ENCODE data around the gene AIM2. TPM values are rescaled to one million over a fixed set of nuclear protein-coding genes. Genes with fewer than 3 reads are reported as not detected.

AIM2 gene
- polyA plus RNA-seq, 1 of the 3 experiments (the other 2 are of a cell fraction), result 1.1 TPM

DNA sequence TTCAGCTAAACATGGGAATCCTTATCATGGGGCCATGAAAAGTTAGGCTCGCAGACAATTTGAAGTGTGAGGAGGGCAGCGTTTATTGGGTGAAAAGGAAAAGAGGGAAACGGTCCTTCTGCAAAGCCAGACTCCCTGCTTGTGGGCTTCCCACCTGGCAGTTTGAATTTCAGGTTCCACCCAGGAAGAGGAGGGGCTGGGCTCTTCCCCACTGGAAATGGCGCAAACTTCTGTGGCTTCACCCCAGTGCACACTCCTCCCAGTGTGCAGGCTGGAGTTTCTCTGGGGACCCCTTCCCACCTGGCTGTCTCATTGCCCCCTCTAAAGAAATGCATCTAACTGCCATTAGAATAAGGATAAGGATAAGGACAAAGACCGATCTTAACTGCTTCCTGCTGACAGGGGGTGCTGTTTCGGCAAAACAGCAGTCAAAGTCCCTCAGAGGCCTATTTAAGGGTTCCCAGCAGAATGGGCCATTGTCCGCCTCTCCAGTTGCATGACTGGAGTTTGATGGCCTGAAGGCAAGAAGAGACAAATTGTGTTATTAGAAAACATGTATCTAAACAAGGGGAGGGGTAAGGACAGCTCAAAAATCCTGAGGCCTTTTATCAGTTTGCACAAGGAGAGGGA lies 20.4 kb downstream of the AIM2 start:
- Histone ChIP-seq H2AFZ (ENCODE audit: low read depth) (no peak overlapping the region), H4K20me1 (ENCODE audit: insufficient read depth) (no peaks in the 10 kb centered on the region), H3K27ac (ENCODE audit: low read depth in 2 of 2, low read length in 1 of 2) (no peak overlapping the region), H3K9me2 (no peaks in the 10 kb centered on the region), H3K9me3 (no peaks in the 10 kb centered on the region), H3K4me1 (ENCODE audit: control insufficient read depth in 1 of 2, insufficient read depth in 2 of 2, low read depth in 1 of 2, low read length in 1 of 2) (peaks cover 0 to 11% of the 10 kb centered on the region in 2 experiments; a peak in 1 of 4 replicates), H3K4me3 (ENCODE audit: low read depth in 2 of 2, low read length in 1 of 2) (no peak overlapping the region), H3K4me2 (no peak overlapping the region), H3K79me2 (ENCODE audit: insufficient read depth) (no peaks in the 10 kb centered on the region), H3K9ac (no peak overlapping the region), H3F3A (replicated peaks; ENCODE audit: insufficient read depth) (peaks cover 5% of the 10 kb centered on the region), H3K36me3 (replicated peaks in 1 of 2; ENCODE audit: control insufficient read depth in 1 of 2, insufficient read depth in 2 of 2, low read length in 1 of 2) (peaks cover 46 to 47% of the 10 kb centered on the region in 2 experiments), H3K27me3 (ENCODE audit: insufficient read depth) (no peaks in the 10 kb centered on the region)
- ChIA-PET CTCF (interaction anchor here (0.9 kb wide), 1 partner anchor 15 kb away, joined by 3 read pairs; no protein-coding TSS in a partner anchor), POLR2A (no interaction called here)
- DNase-seq, result no peak
- 37% methylated on average over 7 of the region's 7 CpGs for WGBS (ENCODE audit: low lambda C conversion rate)
- TF ChIP-seq, protein P1, sequence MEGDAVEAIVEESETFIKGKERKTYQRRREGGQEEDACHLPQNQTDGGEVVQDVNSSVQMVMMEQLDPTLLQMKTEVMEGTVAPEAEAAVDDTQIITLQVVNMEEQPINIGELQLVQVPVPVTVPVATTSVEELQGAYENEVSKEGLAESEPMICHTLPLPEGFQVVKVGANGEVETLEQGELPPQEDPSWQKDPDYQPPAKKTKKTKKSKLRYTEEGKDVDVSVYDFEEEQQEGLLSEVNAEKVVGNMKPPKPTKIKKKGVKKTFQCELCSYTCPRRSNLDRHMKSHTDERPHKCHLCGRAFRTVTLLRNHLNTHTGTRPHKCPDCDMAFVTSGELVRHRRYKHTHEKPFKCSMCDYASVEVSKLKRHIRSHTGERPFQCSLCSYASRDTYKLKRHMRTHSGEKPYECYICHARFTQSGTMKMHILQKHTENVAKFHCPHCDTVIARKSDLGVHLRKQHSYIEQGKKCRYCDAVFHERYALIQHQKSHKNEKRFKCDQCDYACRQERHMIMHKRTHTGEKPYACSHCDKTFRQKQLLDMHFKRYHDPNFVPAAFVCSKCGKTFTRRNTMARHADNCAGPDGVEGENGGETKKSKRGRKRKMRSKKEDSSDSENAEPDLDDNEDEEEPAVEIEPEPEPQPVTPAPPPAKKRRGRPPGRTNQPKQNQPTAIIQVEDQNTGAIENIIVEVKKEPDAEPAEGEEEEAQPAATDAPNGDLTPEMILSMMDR (IDR thresholded peaks at IDR 0.05), result peak; percentile 38; the same call in 1 of the 2 replicates
- no peak for TF ChIP-seq EZH2phosphoT487 (IDR thresholded peaks at IDR 0.05; ENCODE audit: borderline replicate concordance, low read depth)
- TF ChIP-seq, protein P2, sequence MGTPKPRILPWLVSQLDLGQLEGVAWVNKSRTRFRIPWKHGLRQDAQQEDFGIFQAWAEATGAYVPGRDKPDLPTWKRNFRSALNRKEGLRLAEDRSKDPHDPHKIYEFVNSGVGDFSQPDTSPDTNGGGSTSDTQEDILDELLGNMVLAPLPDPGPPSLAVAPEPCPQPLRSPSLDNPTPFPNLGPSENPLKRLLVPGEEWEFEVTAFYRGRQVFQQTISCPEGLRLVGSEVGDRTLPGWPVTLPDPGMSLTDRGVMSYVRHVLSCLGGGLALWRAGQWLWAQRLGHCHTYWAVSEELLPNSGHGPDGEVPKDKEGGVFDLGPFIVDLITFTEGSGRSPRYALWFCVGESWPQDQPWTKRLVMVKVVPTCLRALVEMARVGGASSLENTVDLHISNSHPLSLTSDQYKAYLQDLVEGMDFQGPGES (IDR thresholded peaks at IDR 0.05; ENCODE audit: low read depth, low read length), result no peak

DNA sequence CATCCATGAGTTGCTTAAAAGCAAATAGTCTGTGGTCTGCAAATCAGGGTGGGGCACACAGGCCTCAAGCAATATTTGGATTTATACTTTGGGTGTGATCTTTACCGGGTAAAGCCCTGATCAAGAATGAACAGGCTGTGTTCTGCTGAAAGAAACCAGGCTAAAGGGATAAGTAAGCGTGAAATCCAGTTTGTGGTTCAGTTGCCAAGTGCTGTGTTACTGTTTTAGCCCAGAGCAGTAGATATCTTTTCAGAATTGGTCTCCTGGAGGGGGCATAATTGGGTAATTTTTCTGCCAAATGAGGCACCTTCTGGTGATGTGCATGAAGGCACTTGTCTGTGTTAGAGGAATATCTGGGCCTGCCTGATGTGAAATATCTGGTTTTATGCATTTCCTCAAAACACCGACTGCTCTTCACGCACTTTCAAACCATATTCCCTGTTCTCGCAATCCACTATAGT lies 21.4 kb downstream of the AIM2 start:
- H3K9me2 ChIP-seq, result no peaks in the 10 kb centered on the region
- CTCF ChIA-PET, result interaction anchor here (0.6 to 0.9 kb wide), 2 partner anchors 16 to 328 kb away, joined by 3 to 4 read pairs; no protein-coding TSS in a partner anchor

More for the DNA sequence above, 21.4 kb downstream of the AIM2 start:
- H3K9me3 ChIP-seq, result no peaks in the 10 kb centered on the region
- no peak overlapping the region for H2AFZ ChIP-seq (ENCODE audit: low read depth)
- no peak for DNase-seq
- no peaks in the 10 kb centered on the region for H3K27me3 ChIP-seq (ENCODE audit: insufficient read depth)
- H3K4me1 ChIP-seq (ENCODE audit: control insufficient read depth in 1 of 2, insufficient read depth in 2 of 2, low read depth in 1 of 2, low read length in 1 of 2), result peaks cover 0 to 11% of the 10 kb centered on the region in 2 experiments; a peak in 1 of 4 replicates
- peaks cover 56 to 57% of the 10 kb centered on the region in 2 experiments for H3K36me3 ChIP-seq (replicated peaks in 1 of 2; ENCODE audit: control insufficient read depth in 1 of 2, insufficient read depth in 2 of 2, low read length in 1 of 2)
- peaks cover 5% of the 10 kb centered on the region for H3F3A ChIP-seq (replicated peaks; ENCODE audit: insufficient read depth)
- no peak overlapping the region for H3K9ac ChIP-seq
- H3K79me2 ChIP-seq (ENCODE audit: insufficient read depth), result no peaks in the 10 kb centered on the region
- POLR2A ChIA-PET, result no interaction called here
- no peak for TF ChIP-seq FOXM1 (IDR thresholded peaks at IDR 0.05; ENCODE audit: low read depth)
- TF ChIP-seq FOXJ3 (CRISPR knock-in tag; IDR thresholded peaks at IDR 0.05), result no peak
- TF ChIP-seq FOSL2 (IDR thresholded peaks at IDR 0.05; ENCODE audit: borderline replicate concordance, low read depth), result no peak
- TF ChIP-seq, protein P3, sequence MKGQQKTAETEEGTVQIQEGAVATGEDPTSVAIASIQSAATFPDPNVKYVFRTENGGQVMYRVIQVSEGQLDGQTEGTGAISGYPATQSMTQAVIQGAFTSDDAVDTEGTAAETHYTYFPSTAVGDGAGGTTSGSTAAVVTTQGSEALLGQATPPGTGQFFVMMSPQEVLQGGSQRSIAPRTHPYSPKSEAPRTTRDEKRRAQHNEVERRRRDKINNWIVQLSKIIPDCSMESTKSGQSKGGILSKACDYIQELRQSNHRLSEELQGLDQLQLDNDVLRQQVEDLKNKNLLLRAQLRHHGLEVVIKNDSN (IDR thresholded peaks at IDR 0.05; ENCODE audit: borderline replicate concordance, low read depth), result no peak
- TF ChIP-seq POLR2AphosphoS5 (IDR thresholded peaks at IDR 0.05; ENCODE audit: low read depth, low read length), result no peak
- TF ChIP-seq, protein P4, sequence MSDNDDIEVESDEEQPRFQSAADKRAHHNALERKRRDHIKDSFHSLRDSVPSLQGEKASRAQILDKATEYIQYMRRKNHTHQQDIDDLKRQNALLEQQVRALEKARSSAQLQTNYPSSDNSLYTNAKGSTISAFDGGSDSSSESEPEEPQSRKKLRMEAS (IDR thresholded peaks at IDR 0.05; ENCODE audit: low read depth), result no peak
- no peak for TF ChIP-seq RFX5 (IDR thresholded peaks at IDR 0.05; ENCODE audit: low read length)
- no peak for TF ChIP-seq JUND (IDR thresholded peaks at IDR 0.05)
- TF ChIP-seq, protein P5, sequence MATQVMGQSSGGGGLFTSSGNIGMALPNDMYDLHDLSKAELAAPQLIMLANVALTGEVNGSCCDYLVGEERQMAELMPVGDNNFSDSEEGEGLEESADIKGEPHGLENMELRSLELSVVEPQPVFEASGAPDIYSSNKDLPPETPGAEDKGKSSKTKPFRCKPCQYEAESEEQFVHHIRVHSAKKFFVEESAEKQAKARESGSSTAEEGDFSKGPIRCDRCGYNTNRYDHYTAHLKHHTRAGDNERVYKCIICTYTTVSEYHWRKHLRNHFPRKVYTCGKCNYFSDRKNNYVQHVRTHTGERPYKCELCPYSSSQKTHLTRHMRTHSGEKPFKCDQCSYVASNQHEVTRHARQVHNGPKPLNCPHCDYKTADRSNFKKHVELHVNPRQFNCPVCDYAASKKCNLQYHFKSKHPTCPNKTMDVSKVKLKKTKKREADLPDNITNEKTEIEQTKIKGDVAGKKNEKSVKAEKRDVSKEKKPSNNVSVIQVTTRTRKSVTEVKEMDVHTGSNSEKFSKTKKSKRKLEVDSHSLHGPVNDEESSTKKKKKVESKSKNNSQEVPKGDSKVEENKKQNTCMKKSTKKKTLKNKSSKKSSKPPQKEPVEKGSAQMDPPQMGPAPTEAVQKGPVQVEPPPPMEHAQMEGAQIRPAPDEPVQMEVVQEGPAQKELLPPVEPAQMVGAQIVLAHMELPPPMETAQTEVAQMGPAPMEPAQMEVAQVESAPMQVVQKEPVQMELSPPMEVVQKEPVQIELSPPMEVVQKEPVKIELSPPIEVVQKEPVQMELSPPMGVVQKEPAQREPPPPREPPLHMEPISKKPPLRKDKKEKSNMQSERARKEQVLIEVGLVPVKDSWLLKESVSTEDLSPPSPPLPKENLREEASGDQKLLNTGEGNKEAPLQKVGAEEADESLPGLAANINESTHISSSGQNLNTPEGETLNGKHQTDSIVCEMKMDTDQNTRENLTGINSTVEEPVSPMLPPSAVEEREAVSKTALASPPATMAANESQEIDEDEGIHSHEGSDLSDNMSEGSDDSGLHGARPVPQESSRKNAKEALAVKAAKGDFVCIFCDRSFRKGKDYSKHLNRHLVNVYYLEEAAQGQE (IDR thresholded peaks at IDR 0.05; ENCODE audit: low read depth, low read length), result no peak
- no peak for TF ChIP-seq ELF1 (IDR thresholded peaks at IDR 0.05)
- no peak for TF ChIP-seq TEAD4 (IDR thresholded peaks at IDR 0.05; ENCODE audit: borderline replicate concordance, insufficient read depth)
- H3K27ac ChIP-seq (ENCODE audit: low read depth in 2 of 2, low read length in 1 of 2), result no peak overlapping the region
- no peak overlapping the region for H3K4me3 ChIP-seq (ENCODE audit: low read depth in 2 of 2, low read length in 1 of 2)
- WGBS (ENCODE audit: low lambda C conversion rate), result 69% methylated on average over 5 of the region's 5 CpGs
- no peak overlapping the region for H3K4me2 ChIP-seq
- H4K20me1 ChIP-seq (ENCODE audit: insufficient read depth), result no peaks in the 10 kb centered on the region

Measured in SK-N-SH (cell line).